NCI-H2196 (cell line): ENCODE measurements around the gene ATP1A2.
A peak's percentile ranks its signal among the peaks of the same experiment; 100 is the strongest.

Experiments
- DNase-seq: peaks from one replicate; lab custom pipeline; 2025; ENCODE audit not compliant: unreplicated experiment; lab: John Stamatoyannopoulos, UW

The ATP1A2 gene

GRCh38 chr1:160139840-160140239 is 24.3 kb downstream of the ATP1A2 start:
- DNase-seq: no peak

GRCh38 chr1:160143695-160144094 is 28.1 kb downstream of the ATP1A2 start:
- no peak for DNase-seq

DNA sequence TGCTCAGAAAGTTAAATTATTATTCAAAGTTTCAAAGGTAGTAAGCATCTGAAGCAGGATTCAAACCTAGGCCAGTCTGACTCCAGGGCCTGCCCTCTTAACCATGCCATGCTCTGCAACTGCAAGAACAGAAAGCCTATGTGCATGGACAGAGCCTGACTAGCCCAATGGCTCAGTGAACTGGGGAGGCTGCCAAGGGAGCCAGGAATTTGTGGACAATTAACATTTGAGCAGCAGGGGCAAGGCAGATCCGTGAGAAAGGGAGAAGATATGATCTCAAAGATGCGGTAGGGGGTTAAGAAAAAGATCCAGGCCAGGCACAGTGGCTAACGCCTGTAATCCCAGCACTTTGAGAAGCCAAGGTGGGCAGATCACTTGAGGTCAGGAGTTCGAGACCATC is 29.4 kb downstream of the ATP1A2 start:
- no peak for DNase-seq

DNA sequence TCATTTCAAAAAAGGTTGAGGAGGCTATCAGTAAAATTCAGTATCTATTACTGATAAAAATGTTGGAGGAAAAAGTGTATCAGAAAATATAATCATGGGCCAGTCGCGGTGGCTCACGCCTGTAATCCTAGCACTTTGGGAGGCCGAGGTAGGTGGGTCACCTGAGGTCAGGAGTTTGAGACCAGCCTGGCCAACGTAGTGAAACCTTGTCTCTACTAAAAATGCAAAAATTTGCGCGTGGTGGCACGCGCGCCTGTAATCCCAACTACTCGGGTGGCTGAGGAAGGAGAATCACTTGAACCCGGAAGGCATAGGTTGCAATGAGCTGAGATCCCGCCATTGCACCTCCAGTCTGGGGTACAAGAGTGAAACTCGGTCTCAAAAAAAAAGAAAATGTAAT is 30.5 kb downstream of the ATP1A2 start:
- no peak for DNase-seq

DNA sequence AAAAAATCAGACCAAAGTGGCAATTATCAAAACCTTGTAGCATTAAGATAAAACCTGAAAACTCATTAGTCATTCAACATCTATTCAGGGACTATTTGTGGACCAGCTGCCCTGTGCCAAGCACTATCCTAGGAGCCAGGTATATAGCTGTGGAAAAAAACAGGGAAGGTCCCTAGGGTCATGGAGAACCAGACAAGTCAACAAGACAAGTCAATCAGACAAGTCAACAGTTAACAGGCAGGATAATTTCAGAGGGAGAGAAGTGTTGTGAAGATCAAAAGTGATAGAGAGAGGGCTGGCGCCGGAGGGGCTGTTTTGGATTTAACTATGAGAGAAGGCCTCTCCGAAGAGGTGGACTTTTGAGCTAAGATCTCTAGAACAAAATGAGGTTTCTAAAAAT is 32.6 kb downstream of the ATP1A2 start:
- DNase-seq: no peak

DNA sequence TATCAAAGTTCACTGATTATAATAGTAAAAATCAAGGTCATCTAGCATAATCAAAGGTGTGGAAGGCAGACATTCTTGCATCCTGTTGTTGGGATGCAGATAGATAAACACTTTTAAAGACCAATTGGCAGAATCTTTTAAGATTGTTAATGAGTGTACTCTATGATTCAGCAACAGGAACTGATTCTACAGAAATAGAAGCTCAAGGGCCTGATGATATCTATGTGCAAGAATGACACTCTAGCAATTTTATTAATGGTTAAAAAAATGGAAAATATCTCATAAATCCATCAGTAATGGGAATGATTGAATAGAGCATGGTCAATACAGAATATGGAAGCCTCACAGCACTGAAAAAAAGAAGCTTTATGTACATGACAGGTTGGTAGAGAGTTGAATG is 33.7 kb downstream of the ATP1A2 start:
- DNase-seq: no peak

DNA sequence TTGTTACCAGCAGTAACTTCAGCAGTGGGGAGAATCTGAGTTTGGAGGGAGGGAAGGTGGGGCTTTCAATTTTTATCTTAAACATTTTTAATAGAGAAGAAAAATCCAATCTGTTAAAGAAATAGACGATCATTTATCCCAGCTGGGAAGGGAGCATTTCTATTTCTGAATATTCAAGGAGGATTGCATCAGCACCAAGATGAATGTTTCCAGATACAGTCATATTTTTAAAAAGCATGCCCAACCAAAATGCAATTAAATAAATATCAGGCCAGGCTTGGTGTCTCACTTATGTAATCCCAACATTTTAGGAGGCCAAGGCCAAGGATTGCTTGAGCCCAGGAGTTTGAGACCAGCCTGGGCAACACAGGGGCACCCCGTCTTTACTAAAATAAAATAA is 34.2 kb downstream of the ATP1A2 start:
- no peak for DNase-seq

- DNase-seq: no peak
These were observed 35.7 kb downstream of the ATP1A2 start, which contains the start of gene ATP1A4 for GRCh38 chr1:160151303-160151702. Gene ATP1A4 (plus strand): TSS chr1:160151603. CDS start chr1:160152041, 438 bp downstream.

- DNase-seq: no peak
These were observed 39.2 kb downstream of the ATP1A2 start for GRCh38 chr1:160154790-160155189.

DNA sequence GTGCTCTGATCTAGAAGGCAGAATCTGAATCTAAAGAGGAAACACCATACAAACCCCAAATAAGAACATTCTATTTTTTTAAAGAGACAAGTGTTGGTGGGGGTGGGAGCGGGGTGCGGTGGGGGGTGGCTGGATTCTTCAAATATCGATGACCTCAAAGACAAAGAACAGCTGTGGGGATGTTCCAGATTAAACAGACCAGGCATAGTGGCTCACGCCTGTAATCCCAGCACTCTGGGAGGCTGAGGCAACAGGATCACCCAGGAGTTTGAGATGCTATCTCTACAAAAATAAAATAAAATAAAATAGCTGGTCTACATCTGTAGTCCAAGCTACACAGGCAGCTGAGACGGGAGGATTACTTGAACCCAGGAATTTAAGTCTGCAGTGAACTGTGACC is 40.8 kb downstream of the ATP1A2 start:
- DNase-seq: no peak

DNA sequence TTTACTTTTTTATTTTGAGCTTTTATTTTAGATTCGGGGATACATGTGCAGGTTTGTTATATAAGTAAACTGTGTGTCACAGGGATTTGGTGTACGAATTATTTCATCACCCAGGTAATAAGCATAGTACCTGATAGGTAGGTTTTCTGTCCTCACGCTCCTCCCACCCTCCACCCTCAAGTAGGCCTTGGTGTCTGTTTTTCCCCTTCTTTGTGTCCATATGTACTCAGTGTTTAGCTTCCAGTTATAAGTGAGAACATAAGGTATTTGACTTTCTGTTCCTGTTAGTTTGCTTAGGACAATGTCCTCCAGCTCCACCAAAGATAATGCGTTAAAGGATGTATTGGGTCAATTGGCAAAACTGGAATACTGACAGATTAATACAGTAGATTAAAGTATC is 41.6 kb downstream of the ATP1A2 start:
- no peak for DNase-seq

DNA sequence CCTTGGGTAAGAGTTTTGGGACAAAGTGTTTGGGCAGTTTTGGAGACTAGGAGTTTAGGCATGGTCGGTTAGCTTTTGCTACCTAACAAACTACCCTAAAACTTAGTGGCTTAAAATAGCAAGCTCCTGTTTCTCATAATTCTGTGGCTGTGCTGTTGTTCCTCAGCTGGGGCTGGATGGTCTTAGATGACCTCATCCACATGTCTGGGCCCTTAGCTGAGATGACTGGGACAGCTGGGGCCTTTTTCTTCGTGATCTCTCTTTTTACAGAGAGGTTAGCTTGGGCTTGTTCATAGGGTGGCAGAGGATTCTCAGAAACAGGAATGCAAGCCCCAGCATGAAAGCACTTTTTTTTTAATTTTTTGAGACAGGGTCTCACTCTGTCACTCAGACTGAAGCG is 42.5 kb downstream of the ATP1A2 start:
- DNase-seq: no peak

DNA sequence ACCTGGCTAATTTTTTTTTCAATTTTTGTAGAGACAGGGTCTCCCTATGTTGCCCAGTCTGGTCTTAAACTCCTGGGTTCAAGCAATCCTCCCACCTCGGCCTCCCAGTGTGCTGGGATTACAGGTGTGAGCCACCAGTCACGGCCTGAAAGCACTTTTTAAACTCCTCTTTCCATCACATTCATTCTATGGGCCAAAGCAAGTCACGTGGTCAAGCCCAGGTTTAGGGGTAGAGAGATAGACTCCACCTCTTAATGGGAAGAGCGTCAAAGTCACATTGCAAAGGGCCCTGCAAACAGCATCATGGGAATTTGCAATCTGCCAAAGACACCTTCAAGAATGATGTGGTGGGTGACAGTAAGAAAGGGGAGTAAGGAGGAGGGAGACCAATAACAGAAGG is 43.0 kb downstream of the ATP1A2 start:
- DNase-seq: no peak

DNA sequence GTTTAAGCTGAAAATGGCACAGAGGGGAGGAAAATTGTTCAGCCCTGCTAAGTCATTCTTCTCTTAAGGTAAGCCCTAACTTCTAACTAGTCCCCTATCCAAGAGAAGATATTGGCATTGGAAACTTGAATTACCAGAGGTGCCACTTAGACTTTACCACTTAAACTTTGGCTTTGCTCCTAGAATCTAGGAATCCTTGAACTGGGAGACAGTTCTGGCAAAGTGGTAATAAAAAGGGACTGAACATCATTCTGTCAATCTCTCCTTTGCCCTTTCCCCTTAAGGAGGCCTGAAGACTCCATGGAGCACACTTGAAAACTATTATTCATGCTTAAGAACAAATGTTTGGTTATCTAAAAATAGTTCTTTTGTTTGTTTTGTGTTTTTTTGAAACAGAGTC is 44.3 kb downstream of the ATP1A2 start:
- DNase-seq: peak; percentile 33

- no peak for DNase-seq
These were observed 46.6 kb downstream of the ATP1A2 start for GRCh38 chr1:160161965-160162705.

DNA sequence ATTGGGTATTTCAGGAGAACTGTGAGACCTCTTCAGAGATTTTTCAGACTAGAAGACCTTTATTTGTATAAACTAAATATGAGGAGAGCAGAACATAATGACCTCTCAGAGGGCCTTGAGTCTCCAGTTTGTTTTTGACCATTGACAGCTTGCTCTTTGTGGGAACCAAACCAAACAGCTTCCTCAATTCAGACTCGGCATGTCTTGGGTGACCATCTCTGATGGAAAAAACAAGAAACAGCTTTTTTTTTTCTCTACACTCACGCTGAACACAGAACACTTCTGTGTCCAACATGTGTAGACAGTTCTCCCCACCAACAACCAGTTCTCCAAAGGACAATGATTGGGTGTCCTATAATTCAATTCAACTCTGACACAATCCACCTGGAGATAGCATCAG is 47.4 kb downstream of the ATP1A2 start:
- no peak for DNase-seq

DNA sequence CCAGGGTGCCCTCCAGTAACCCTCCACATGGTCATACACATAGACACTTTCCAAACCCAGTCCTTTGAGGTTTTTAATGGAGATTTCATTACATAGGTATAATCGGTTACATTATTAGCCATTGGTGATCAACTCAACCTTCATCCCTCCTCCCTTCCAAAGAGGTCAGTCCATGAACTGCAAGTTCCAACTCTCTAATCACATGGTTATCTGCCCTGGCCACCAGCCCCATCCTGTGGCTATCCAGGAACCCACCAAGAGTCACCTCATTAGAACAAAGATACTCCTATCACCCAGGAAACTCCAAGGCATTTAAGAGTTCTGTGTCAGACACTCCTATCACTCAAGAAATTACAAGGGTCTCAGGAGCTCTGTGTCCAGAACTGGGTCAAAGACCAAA is 48.1 kb downstream of the ATP1A2 start:
- DNase-seq: no peak

GRCh38 chr1:160164121-160164520 is 48.6 kb downstream of the ATP1A2 start:
- DNase-seq: no peak

- no peak for DNase-seq
These were observed 50.8 kb downstream of the ATP1A2 start for GRCh38 chr1:160166166-160166868.

GRCh38 chr1:160167056-160167455 is 51.5 kb downstream of the ATP1A2 start:
- DNase-seq: no peak

GRCh38 chr1:160167580-160167979 is 52.0 kb downstream of the ATP1A2 start:
- DNase-seq: no peak

DNA sequence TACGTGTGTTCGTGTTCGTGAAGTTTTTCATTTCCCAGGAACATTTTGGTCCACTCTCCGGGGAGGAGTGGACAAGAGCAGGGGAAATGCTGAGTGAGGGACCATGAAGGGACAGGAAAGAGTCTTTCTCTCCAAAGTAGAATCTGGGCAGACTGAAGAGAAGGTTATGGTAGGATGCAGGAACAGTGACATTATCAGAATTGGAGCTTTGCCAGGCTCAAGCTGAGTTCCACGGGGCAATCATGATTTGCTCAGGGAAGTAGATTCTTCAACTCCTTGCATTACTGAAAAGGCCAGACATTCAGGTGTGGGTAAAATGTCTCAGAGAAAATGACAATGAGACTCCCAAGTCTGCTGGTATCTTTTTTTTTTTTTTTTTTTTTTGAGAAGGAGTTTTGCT is 52.5 kb downstream of the ATP1A2 start:
- no peak for DNase-seq
